COR-L47 (cell line): Measurements from ENCODE around the gene ASIC5.

Source experiments
- DNase-seq: peaks from one replicate; lab custom pipeline; 2025; lab: John Stamatoyannopoulos, UW

ASIC5 gene

GRCh38 chr4:155881555-155881954 lies 15.5 kb upstream of the ASIC5 start:
- no peak for DNase-seq

GRCh38 chr4:155879767-155880166 lies 13.7 kb upstream of the ASIC5 start:
- DNase-seq, result no peak

- no peak for DNase-seq
These were observed 12.5 kb upstream of the ASIC5 start for GRCh38 chr4:155878611-155879010.

GRCh38 chr4:155877971-155878370 lies 11.9 kb upstream of the ASIC5 start:
- no peak for DNase-seq

- DNase-seq, result no peak
These were observed 9.8 kb upstream of the ASIC5 start for GRCh38 chr4:155875878-155876277.

- DNase-seq, result no peak
These were observed 10.2 kb downstream of the ASIC5 start for GRCh38 chr4:155855897-155856296.

- DNase-seq, result no peak
These were observed 11.4 kb downstream of the ASIC5 start for GRCh38 chr4:155854582-155855226.

- DNase-seq, result no peak
These were observed 12.9 kb downstream of the ASIC5 start for GRCh38 chr4:155853189-155853588.

GRCh38 chr4:155849042-155849441 lies 17.0 kb downstream of the ASIC5 start:
- DNase-seq, result no peak

GRCh38 chr4:155846929-155847328 lies 19.1 kb downstream of the ASIC5 start:
- DNase-seq, result no peak

GRCh38 chr4:155842080-155842479 lies 24.0 kb downstream of the ASIC5 start:
- DNase-seq, result no peak

GRCh38 chr4:155837203-155837796 lies 28.8 kb downstream of the ASIC5 start:
- DNase-seq, result no peak

- no peak for DNase-seq
These were observed 33.4 kb downstream of the ASIC5 start for GRCh38 chr4:155832664-155833063.

- no peak for DNase-seq
These were observed 37.4 kb downstream of the ASIC5 start for GRCh38 chr4:155828628-155829027.

- DNase-seq, result no peak
These were observed 43.5 kb downstream of the ASIC5 start for GRCh38 chr4:155822572-155822971.

GRCh38 chr4:155820887-155821518 lies 45.1 kb downstream of the ASIC5 start:
- DNase-seq, result no peak

- no peak for DNase-seq
These were observed 47.0 kb downstream of the ASIC5 start for GRCh38 chr4:155819066-155819465.

GRCh38 chr4:155818639-155819038 lies 47.4 kb downstream of the ASIC5 start:
- DNase-seq, result no peak

GRCh38 chr4:155811083-155811482 lies 55.0 kb downstream of the ASIC5 start:
- no peak for DNase-seq

- peak; percentile 86 for DNase-seq
These were observed 56.2 kb downstream of the ASIC5 start for GRCh38 chr4:155809835-155810234.

GRCh38 chr4:155807021-155807420 lies 59.1 kb downstream of the ASIC5 start:
- DNase-seq, result no peak

- no peak for DNase-seq
These were observed 61.1 kb downstream of the ASIC5 start for GRCh38 chr4:155805016-155805415.

GRCh38 chr4:155802190-155802959 lies 63.7 kb downstream of the ASIC5 start:
- DNase-seq, result no peak
